ENCODE results near the gene RIPK1. TPM values are rescaled to one million over a fixed set of nuclear protein-coding genes. Genes with fewer than 3 reads are reported as not detected.

The RIPK1 gene
- total and polyA plus RNA-seq, 10 of the 15 experiments (the other 5 are each of a cell fraction or from before 2014, with no cell fraction given) = 1.6 to 11.2 (median 6.3) TPM

GRCh38 chr6:3114377-3114776 lies 46.1 kb downstream of the RIPK1 start:
- Histone ChIP-seq H3K9ac (ENCODE audit: control insufficient read depth, insufficient read depth, low read length) (no peak overlapping the region), H3K4me1 (ENCODE audit: control insufficient read depth, insufficient read depth, low read length) (peaks cover 6% of the 10 kb centered on the region; the same call in 1 of the 2 replicates), H3K79me2 (ENCODE audit: control insufficient read depth, insufficient read depth, low read length) (no peaks in the 10 kb centered on the region), H3K36me3 (ENCODE audit: control insufficient read depth in 2 of 2, insufficient read depth in 2 of 2, low read length in 1 of 2) (peaks cover 4 to 5% of the 10 kb centered on the region in 2 experiments), H4K20me1 (ENCODE audit: control insufficient read depth, insufficient read depth) (no peaks in the 10 kb centered on the region), H3K27ac (ENCODE audit: control insufficient read depth, insufficient read depth) (no peak overlapping the region), H3K9me3 (replicated peaks; ENCODE audit: control insufficient read depth, insufficient read depth, low read length) (no peaks in the 10 kb centered on the region), H3K4me2 (ENCODE audit: control insufficient read depth, insufficient read depth) (no peak overlapping the region), H3K27me3 (replicated peaks in 1 of 2; ENCODE audit: control insufficient read depth in 2 of 2, insufficient read depth in 2 of 2, low read length in 1 of 2) (no peaks in the 10 kb centered on the region), H3K4me3 (no peak overlapping the region), H2AFZ (ENCODE audit: control insufficient read depth, low read depth, low read length) (no peak overlapping the region)
- no peak for ATAC-seq
- SMC1A ChIA-PET (ENCODE audit: uncharacterized antibody, unreplicated experiment) = no interaction called here
- TF ChIP-seq POLR2A (IDR thresholded peaks at IDR 0.05; ENCODE audit: low read depth, low read length) = no peak
- no peak for TF ChIP-seq ZBTB11 (CRISPR knock-in tag; IDR thresholded peaks at IDR 0.05)
- TF ChIP-seq EZH2 (IDR thresholded peaks at IDR 0.05; ENCODE audit: borderline replicate concordance, control insufficient read depth, low read depth, low read length) = no peak
- TF ChIP-seq PML (IDR thresholded peaks at IDR 0.05; ENCODE audit: low read length) = no peak
- TF ChIP-seq CREB1 (IDR thresholded peaks at IDR 0.05; ENCODE audit: low read depth) = no peak
- TF ChIP-seq TCF12 (IDR thresholded peaks at IDR 0.05; ENCODE audit: low read depth, low read length) = no peak
- TF ChIP-seq ATF7 (IDR thresholded peaks at IDR 0.05; ENCODE audit: low read depth) = no peak
- no peak for TF ChIP-seq PAX5 (IDR thresholded peaks at IDR 0.05; ENCODE audit: borderline replicate concordance, low read depth, low read length)
- no peak for TF ChIP-seq USF2 (IDR thresholded peaks at IDR 0.05; ENCODE audit: borderline replicate concordance, low read depth, low read length)
- no peak for TF ChIP-seq SP1 (IDR thresholded peaks at IDR 0.05; ENCODE audit: low read depth, low read length)
- no peak for TF ChIP-seq HCFC1 (IDR thresholded peaks at IDR 0.05; ENCODE audit: low read length)
- CTCF ChIA-PET = no interaction called here
- in situ Hi-C loops (cut with MboI) (no loop called here), intact Hi-C loops (cut with micrococcal nuclease; ENCODE audit: unreplicated experiment) (no loop called here)
- DNase-seq (ENCODE audit: low read depth, low spot score) = no peak
- POLR2A ChIA-PET = no interaction called here
- 98% methylated on average over 6 of the region's 6 CpGs for WGBS (ENCODE audit: insufficient coverage, insufficient replicate concordance, low lambda C conversion rate, missing lambda C conversion rate)
- no peak for FAIRE-seq
- RAD21 ChIA-PET (ENCODE audit: unreplicated experiment) = no interaction called here
- BruUV-seq (replicated peaks) = no TSS peak

Data from GM12878 (cell line).